IPS-18c (cell line): ENCODE results near the gene CLDN5.
"Not testable (repeated sequence)": the region's sequence is repeated elsewhere in the genome, so short reads cannot be mapped to it uniquely, and the experiment has no call there.

Experiments
- H3K4me3 ChIP-seq: 2 replicates; pipeline ENCODE4 v1.7.0; 2013; ENCODE audit warnings: low read depth, mild to moderate bottlenecking, low read length, moderate library complexity; ENCODE audit not compliant: insufficient read depth
- H3K9me3 ChIP-seq: one replicate; pipeline ENCODE4 v1.6.1; 2013; ENCODE audit warnings: mild to moderate bottlenecking, low read length, moderate library complexity; ENCODE audit not compliant: control insufficient read depth, insufficient read depth

Gene CLDN5

DNA sequence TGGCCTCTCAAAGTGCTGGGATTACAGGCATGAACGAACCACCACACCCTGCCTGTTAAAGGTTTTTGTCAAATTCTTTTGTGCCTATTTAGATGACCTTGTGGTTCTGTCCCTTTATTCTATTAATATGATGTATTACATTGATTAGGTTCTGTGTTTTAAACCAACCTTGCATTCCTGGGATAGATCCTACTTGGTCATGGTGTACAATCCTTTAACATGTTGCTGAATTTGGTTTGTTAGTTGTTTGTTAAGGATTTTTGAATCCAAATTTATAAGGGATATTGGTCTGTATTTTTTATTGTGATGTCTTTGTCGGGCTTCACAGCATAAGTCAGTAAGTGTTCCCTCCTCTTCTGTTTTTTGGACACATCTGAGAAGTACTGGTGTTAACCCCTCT is 29.0 kb upstream of the CLDN5 start:
- Histone ChIP-seq H3K9me3 (no peaks in the 10 kb centered on the region), H3K4me3 (no peak overlapping the region)

DNA sequence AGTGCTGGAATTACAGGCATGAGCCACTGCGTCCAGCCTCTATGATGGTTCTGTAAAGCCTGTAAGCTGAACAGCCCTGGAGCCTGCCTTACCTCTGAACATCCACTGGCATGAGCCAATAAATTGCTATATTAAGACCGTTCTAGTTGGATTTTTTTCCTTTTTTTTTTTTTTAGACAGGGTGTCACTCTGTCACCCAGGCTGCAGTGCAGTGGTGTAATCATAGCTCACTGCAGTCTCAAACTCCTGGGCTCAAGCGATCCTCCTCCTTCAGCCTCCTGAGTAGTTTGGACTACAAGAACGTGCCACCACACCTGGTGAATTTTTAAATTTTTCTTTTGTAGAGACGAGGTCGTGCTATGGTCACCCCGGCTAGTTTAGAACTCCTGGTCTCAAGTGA is 26.2 kb upstream of the CLDN5 start:
- H3K9me3 ChIP-seq = no peaks in the 10 kb centered on the region
- no peak overlapping the region for H3K4me3 ChIP-seq

DNA sequence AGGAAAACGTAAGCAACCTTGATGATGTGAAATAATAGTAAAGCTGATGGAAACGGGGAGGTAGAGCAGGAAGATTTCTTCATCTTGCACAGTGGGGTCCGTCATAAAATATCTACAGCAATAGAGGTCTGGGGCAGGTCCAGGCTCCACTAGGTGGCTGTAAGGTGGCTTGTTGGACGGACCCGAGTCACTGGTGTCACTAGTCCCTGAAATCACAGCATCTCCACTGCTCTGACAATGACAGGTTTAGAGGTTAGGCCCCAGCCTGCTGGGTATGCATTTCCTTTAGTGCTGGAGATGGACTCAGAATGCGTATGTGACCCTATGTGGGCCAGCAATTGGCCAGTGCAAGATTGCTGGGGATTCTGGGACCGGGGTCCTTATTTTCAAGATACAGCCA is 25.2 kb upstream of the CLDN5 start:
- H3K9me3 ChIP-seq = no peaks in the 10 kb centered on the region
- no peak overlapping the region for H3K4me3 ChIP-seq

DNA sequence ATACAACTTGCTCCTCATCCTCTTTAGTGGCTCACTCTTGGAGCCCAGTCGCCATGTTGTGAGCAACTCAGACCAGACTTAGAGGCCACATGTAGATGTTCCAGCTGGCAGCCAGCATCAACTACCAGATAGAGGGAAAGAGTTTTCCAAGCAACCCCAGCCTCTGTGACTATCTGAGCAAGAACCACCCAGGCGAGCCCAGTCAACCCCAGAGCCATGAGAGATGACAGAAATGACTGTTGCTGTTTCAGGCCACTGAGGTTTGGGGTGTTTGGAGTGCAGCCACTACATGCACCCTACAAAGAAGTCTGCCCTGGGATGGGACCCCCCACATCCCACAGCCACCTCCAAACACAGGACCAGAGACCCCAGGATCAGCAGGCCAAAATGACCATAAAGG is 24.8 kb upstream of the CLDN5 start:
- H3K9me3 ChIP-seq = no peaks in the 10 kb centered on the region
- no peak overlapping the region for H3K4me3 ChIP-seq

DNA sequence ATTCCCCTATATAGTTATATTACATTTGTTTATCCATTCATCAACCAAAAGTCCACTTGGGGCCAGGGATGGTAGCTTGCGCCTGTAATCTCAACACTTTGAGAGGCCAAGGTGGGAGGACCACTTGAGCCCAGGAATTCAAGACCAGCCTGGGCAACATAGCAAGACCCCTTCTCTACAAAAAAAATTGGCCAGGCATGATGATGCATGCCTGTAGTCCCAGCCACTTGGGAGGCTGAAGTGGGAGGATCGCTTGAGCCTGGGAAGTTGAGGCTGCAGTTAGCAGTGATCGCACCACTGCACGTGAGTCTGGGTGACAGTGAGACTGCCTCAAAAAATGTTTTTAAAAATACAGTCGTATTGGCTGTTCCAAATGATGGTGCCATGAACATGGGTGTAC is 24.2 kb upstream of the CLDN5 start:
- not testable (repeated sequence) for H3K9me3 ChIP-seq, H3K4me3 ChIP-seq

DNA sequence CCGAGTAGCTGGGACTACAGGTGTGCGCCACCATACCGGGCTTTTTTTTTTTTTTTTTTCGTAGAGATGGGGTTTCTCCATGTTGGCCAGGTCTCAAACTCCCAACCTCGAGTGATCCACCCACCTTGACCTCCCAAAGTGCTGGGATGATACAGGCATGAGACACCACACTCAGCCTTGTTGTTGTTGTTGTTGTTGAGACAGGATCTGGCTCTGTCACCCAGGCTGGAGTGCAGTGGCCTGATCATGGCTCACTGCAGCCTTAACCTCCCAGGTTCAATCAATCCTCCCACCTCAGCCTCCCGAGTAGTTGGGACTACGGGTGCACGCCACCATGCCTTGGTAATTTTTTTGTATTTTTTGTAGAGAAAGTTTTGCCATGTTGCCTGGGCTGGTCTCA is 23.4 kb upstream of the CLDN5 start:
- Histone ChIP-seq H3K9me3 (no peaks in the 10 kb centered on the region), H3K4me3 (no peak overlapping the region)

DNA sequence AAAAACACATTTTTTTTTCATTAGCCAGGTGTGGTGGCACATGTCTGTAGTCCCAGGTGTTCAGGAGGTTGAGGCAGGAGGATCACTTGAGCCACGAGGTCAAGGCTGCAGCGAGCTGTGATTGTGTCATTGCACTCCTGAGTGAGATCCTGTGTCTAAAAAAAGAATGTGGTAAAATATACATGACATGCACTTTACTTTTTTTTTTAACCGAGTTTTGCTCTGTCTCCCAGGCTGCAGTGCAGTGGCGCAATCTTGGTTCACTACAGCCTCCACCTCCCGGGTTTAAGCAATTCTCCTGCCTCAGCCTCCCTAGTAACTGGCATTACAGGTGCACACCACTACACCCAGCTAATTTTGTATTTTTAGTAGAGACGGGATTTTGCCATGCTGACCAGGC is 22.5 kb upstream of the CLDN5 start:
- no peak overlapping the region for H3K4me3 ChIP-seq
- no peaks in the 10 kb centered on the region for H3K9me3 ChIP-seq

DNA sequence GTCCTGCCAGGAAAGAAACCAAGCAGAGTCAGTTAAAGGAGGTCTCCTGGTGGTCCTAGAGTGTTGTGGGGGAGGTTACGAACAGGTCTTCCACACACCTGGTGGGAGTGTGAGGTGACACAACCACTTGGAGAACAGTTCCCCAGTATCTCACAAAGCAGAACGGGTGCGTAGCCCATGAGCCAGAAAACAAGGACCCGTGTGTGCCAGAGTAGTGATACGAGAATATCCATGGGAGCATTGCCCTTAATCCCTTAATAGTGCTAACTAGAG is 21.7 kb upstream of the CLDN5 start:
- Histone ChIP-seq H3K4me3 (no peak overlapping the region), H3K9me3 (no peaks in the 10 kb centered on the region)

DNA sequence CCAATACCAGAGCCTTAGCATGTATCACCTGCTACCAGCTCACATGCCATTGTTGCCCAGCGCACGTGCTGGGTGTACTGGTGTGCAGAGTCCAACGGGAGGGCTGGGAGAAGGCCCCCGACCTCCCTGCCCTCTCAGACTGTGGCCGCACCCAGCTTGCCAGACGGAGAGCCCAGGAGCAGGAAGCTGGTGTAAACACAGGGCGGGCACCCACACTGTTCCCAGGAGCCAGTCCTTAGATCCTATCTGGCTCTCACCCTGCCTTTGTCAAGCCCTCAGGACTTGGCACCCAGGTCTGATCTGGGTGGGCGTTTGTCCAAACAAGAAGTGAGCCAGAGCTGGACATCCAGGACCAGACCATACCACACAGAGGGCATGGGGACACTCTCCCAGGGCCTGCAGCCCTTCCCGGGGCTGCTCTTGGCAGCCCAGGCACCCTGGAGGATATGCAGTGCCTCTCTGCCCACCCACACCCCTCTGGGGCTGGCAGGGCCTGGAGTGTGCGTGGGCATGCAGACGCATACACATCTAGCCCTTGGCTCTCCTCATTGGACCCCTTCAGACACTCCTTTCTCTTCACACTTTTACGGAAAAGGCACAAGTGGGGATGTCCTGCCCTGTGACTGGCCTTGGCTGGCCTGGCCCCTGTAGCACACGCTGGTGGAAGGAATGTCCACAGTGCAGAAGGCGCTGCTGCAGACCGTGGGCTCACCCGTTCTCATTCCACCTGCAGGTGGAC is 19.9 kb upstream of the CLDN5 start:
- H3K4me3 ChIP-seq = no peak overlapping the region

DNA sequence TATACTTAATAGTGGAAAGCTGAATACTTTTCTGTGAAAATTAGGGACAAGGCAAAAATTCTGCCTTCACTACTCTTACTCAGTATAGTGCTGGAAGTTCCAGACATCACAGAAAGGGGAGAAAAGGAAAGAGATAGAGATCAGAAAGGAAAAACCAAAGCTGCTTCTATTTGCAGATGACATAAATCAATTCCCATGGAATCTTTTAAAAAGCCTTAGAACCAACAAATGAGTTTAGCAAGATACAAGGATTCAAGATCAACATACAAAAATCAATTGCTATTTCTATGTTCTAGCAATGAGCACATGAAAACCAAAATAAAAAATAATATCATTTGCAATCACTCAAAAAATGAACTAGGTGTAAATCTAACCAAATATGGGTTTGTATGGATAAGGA is 16.2 kb upstream of the CLDN5 start:
- Histone ChIP-seq H3K4me3 (no peak overlapping the region), H3K9me3 (no peaks in the 10 kb centered on the region)

More for the DNA sequence above, 19.9 kb upstream of the CLDN5 start:
- no peaks in the 10 kb centered on the region for H3K9me3 ChIP-seq

DNA sequence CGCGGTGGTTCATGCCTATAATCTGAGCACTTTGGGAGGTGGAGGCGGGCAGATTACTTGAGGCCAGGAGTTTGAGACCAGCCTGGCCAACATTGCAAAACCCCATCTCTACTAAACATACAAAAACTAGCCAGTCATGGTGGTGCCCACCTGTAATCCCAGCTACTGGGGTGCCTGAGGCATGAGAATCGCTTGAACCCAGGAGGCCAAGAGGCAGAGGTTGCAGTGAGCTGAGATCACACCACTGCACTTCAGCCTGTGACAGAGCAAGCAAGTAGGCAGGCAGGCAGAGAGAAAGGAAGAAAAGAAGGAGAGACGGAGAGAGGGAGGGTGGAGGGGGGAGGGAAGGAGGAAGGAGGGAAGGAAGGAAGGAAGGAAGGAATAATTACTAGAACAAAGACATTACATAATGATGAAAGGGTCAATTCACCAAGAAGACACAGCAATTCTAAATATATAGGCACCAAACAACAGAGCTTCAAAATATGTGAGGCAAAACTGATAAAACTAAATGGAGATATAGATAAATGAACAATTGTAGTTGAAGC is 13.8 kb upstream of the CLDN5 start:
- Histone ChIP-seq H3K4me3 (no peak overlapping the region), H3K9me3 (no peaks in the 10 kb centered on the region)

DNA sequence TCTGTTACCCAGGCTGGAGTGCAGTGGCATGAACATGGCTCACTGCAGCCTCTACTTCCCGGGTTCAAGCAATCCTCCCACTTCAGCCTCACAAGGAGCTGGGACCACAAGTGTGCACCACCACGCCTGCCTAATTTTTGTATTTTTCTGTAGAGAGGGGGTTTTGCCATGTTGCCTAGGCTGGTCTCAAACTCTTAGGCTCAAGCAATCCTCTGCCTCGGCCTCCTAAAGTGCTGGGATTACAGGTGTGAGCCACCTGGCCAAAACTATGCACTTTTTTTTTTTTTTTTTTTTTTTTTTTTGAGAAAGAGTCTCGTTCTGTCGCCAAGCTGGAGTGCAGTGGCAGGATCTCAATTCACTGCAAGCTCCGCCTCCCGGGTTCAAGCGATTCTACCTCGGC is 12.4 kb upstream of the CLDN5 start:
- no peaks in the 10 kb centered on the region for H3K9me3 ChIP-seq
- H3K4me3 ChIP-seq = no peak overlapping the region

DNA sequence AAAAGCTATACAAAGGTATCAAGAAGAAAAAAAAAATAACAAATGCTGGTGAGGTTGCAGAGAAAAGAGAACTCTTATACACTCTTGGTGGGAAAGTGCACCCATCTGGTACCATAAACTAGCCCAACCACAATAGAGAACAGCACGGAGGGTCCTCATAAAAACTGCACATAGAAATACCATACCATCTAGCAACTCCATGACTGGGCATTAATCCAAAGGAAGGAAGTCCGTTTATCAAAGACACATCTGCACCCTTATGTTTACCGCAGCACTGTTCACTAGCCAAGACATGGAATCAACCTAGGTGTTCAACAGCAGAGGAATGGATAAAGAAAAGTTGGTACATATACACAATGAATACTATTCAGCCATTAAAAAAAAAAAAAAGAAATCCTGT is 10.8 kb upstream of the CLDN5 start:
- Histone ChIP-seq H3K9me3 (no peaks in the 10 kb centered on the region), H3K4me3 (no peak overlapping the region)

DNA sequence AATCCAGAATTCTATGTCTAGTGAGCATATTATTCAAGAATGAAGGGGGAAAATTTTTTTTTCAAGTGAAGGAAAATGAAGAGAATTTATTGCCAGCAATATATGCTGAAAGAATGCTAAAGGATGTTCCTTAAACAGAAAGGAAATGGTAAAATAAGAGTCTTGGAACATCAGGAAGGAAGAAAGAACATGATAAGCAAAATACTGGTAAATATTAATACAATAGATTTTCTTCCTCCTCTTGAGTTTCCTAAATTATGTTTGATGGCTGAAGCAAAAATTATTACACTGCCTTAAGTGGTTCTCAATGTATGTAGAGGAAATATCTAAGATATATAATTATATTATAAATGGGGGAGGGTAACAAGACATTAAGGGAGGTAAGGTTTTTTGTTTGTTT is 9.6 kb upstream of the CLDN5 start:
- Histone ChIP-seq H3K9me3 (no peaks in the 10 kb centered on the region), H3K4me3 (no peak overlapping the region)

DNA sequence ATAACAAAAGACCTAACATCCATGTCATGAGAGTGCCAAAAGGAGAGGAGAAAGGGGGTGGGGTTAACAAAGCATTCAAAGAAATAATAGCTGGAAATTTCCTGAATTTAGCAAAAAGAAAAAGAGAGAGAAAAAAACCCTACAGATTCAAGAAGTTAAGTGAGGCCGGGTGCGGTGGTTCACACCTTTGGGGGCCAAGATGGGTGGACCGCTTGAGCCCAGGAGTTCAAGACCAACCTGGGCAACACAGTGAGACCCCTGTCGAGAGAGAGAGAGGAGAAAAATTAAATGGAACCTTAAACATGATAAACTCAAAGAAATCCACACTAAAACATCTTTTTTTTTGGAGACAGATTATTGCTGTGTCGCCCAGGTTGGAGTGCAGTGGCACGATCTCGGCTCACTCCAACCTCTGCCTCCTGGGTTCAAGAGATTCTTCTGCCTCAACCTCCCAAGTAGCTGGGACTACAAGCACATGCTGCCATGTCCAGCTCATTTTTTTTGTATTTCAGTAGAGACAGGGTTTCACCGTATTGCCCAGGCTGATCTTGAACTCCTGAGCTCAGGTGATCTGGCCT is 8.9 kb upstream of the CLDN5 start:
- Histone ChIP-seq H3K9me3 (no peaks in the 10 kb centered on the region), H3K4me3 (no peak overlapping the region)

DNA sequence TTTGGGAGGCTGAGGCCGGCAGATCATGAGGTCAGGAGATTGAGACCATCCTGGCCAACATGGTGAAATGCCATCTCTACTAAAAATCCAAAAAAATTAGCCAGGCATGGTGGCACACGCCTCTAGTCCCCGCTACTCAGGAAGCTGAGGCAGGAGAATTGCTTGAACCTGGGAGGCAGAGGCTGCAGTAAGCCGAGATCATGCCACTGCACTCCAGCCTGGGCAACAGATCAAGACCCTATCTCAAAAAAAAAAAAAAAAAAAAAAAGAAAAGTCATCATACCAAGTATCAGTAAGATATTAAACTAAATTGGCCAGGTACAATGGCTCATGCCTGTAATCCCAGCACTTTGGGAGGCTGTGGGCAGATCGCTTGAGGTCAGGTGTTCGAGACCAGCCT is 7.1 kb upstream of the CLDN5 start:
- not testable (repeated sequence) for H3K9me3 ChIP-seq

DNA sequence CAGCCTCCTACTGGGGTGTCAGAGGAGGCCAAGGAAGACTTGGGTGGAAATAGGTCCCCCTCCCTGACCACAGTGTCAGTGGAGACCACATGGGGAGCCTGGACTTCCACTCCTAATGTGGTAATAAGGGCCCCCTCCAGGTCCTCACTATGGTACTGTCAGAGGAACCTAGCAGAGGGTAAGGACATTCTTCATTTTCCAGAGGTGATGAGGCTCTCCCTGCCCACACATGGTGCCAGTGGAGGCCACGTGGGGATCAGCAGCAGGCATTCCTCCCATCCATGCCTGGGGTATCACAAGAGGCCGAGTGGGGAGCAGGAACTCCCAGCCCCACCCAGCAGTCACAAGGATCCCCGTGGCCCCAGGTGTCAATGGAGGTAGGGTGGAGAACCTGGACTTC is 6.5 kb upstream of the CLDN5 start:
- Histone ChIP-seq H3K4me3 (no peak overlapping the region), H3K9me3 (no peaks in the 10 kb centered on the region)

More for the DNA sequence above, 7.1 kb upstream of the CLDN5 start:
- not testable (repeated sequence) for H3K4me3 ChIP-seq

DNA sequence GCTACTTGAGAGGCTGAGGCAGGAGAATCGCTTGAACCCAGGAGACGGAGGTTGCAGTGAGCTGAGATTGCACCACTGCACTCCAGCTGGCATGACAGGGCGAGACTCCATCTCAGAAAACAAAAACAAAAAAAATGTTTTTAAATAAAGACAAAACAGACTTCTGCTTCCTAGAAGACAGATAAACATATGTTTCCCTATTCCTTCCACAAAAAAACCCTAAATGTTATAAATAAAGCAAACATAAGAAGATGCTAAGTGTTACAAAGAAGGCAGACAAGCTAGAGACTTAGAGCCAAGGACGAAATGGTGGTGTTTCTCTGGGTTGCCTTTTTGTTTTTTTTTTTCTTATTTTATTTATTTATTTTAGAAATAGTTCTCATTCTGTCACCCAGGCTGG is 5.6 kb upstream of the CLDN5 start:
- Histone ChIP-seq H3K4me3 (no peak overlapping the region), H3K9me3 (no peaks in the 10 kb centered on the region)

DNA sequence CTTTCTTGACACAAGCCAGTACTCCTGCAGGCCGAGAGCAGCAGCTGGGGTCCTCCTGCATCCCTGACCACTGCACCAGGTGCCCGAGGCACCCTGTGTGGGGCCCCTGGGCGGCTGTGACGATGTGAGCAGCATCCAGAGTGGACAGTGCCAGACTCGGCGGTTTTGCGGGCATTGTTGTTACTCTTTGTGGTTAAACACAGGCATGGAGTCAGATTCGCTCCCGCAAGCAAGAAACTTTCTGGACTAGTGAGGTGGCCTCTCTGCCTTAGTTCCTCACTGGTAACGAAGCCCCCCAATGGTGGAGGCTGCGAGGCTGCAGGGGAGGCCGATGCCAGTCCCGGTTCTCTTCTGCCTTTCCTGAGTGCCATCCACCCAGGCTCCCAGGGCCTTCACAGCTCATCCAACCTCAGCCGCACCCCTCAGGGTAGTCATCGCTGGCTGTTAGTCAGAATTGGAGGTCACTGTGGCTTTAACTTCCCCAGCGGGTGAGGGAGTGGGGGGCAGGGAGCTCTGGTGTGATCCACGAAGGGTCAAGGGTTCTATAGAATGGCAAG is 3.7 kb upstream of the CLDN5 start:
- no peak overlapping the region for H3K4me3 ChIP-seq
- H3K9me3 ChIP-seq = no peaks in the 10 kb centered on the region
